Effector memory CD4-positive, alpha-beta T cell (primary cell): ENCODE measurements around the gene ABR.

Source experiments
- DNase-seq, 3 donors: peaks; one replicate each; pipeline ENCODE4 v3.0.0-alpha.2; 2020
- H3K27ac ChIP-seq: 2 replicates; pipeline ENCODE4 v1.7.0; 2013; ENCODE audit warnings: mild to moderate bottlenecking, low read length, moderate library complexity; ENCODE audit not compliant: insufficient read depth, poor library complexity, severe bottlenecking
- H3K27me3 ChIP-seq: replicated peaks from 2 replicates; pipeline ENCODE4 v1.7.0; 2013; ENCODE audit warnings: mild to moderate bottlenecking, low read length; ENCODE audit not compliant: insufficient read depth, control insufficient read depth, poor library complexity, severe bottlenecking
- H3K36me3 ChIP-seq: 2 replicates; pipeline ENCODE4 v1.7.0; 2013; ENCODE audit warnings: mild to moderate bottlenecking, low read length, moderate library complexity; ENCODE audit not compliant: control insufficient read depth, insufficient read depth
- H3K4me1 ChIP-seq: 2 replicates; pipeline ENCODE4 v1.7.0; 2013; ENCODE audit warnings: low read length, mild to moderate bottlenecking; ENCODE audit not compliant: control insufficient read depth, insufficient read depth, poor library complexity, severe bottlenecking
- H3K4me3 ChIP-seq: 2 replicates; pipeline ENCODE4 v1.7.0; 2013; ENCODE audit warnings: low read length, low read depth, mild to moderate bottlenecking; ENCODE audit not compliant: insufficient read depth, poor library complexity, severe bottlenecking
- H3K9me3 ChIP-seq: 2 replicates; pipeline ENCODE4 v1.7.0; 2013; ENCODE audit warnings: mild to moderate bottlenecking, low read length, moderate library complexity; ENCODE audit not compliant: control insufficient read depth

The ABR gene

GRCh38 chr17:1221209-1221608, 41.4 kb upstream of the ABR start:
- no peak overlapping the region for H3K27ac ChIP-seq
- DNase-seq: no peak
- H3K9me3 ChIP-seq: no peaks in the 10 kb centered on the region
- no peaks in the 10 kb centered on the region for H3K36me3 ChIP-seq
- H3K4me1 ChIP-seq: no peaks in the 10 kb centered on the region
- no peak overlapping the region for H3K4me3 ChIP-seq
- no peaks in the 10 kb centered on the region for H3K27me3 ChIP-seq

GRCh38 chr17:1220346-1220745, 40.6 kb upstream of the ABR start:
- no peaks in the 10 kb centered on the region for H3K4me1 ChIP-seq
- H3K4me3 ChIP-seq: no peak overlapping the region
- DNase-seq: no peak
- H3K27me3 ChIP-seq: no peaks in the 10 kb centered on the region
- no peaks in the 10 kb centered on the region for H3K36me3 ChIP-seq
- no peak overlapping the region for H3K27ac ChIP-seq
- no peaks in the 10 kb centered on the region for H3K9me3 ChIP-seq

GRCh38 chr17:1217089-1217385, 37.3 kb upstream of the ABR start:
- H3K4me1 ChIP-seq: no peaks in the 10 kb centered on the region
- no peak overlapping the region for H3K4me3 ChIP-seq
- no peak overlapping the region for H3K27ac ChIP-seq
- H3K27me3 ChIP-seq: no peaks in the 10 kb centered on the region
- no peak for DNase-seq
- H3K9me3 ChIP-seq: no peaks in the 10 kb centered on the region
- H3K36me3 ChIP-seq: no peaks in the 10 kb centered on the region

GRCh38 chr17:1216217-1217088, 36.7 kb upstream of the ABR start:
- no peak overlapping the region for H3K27ac ChIP-seq
- no peak overlapping the region for H3K4me3 ChIP-seq
- H3K4me1 ChIP-seq: no peaks in the 10 kb centered on the region
- no peaks in the 10 kb centered on the region for H3K36me3 ChIP-seq
- H3K27me3 ChIP-seq: no peaks in the 10 kb centered on the region
- H3K9me3 ChIP-seq: no peaks in the 10 kb centered on the region
- DNase-seq: no peak

- Histone ChIP-seq H3K4me1 (no peaks in the 10 kb centered on the region), H3K36me3 (no peaks in the 10 kb centered on the region), H3K9me3 (no peaks in the 10 kb centered on the region), H3K4me3 (no peak overlapping the region), H3K27me3 (no peaks in the 10 kb centered on the region), H3K27ac (no peak overlapping the region)
- DNase-seq: no peak
Observed at GRCh38 chr17:1212946-1213345, 33.2 kb upstream of the ABR start.

- no peaks in the 10 kb centered on the region for H3K27me3 ChIP-seq
- no peaks in the 10 kb centered on the region for H3K4me1 ChIP-seq
Observed at GRCh38 chr17:1211287-1211686, 31.5 kb upstream of the ABR start.

GRCh38 chr17:1208966-1209365, 29.2 kb upstream of the ABR start:
- no peaks in the 10 kb centered on the region for H3K27me3 ChIP-seq
- no peaks in the 10 kb centered on the region for H3K4me1 ChIP-seq
- no peak overlapping the region for H3K4me3 ChIP-seq

More at GRCh38 chr17:1211287-1211686, 31.5 kb upstream of the ABR start:
- Histone ChIP-seq H3K4me3 (no peak overlapping the region), H3K9me3 (no peaks in the 10 kb centered on the region), H3K27ac (no peak overlapping the region), H3K36me3 (no peaks in the 10 kb centered on the region)
- no peak for DNase-seq

GRCh38 chr17:1206026-1206777, 26.4 kb upstream of the ABR start:
- peaks cover 10% of the 10 kb centered on the region for H3K4me1 ChIP-seq
- no peaks in the 10 kb centered on the region for H3K36me3 ChIP-seq
- H3K9me3 ChIP-seq: no peaks in the 10 kb centered on the region
- no peak overlapping the region for H3K4me3 ChIP-seq
- DNase-seq: no peak
- no peaks in the 10 kb centered on the region for H3K27me3 ChIP-seq
- no peak overlapping the region for H3K27ac ChIP-seq

More at GRCh38 chr17:1208966-1209365, 29.2 kb upstream of the ABR start:
- Histone ChIP-seq H3K9me3 (no peaks in the 10 kb centered on the region), H3K36me3 (no peaks in the 10 kb centered on the region), H3K27ac (no peak overlapping the region)
- no peak for DNase-seq

GRCh38 chr17:1203967-1204291, 24.1 kb upstream of the ABR start:
- H3K36me3 ChIP-seq: no peaks in the 10 kb centered on the region
- H3K4me1 ChIP-seq: peaks cover 23% of the 10 kb centered on the region
- no peak overlapping the region for H3K4me3 ChIP-seq

More at GRCh38 chr17:1203967-1204291, 24.1 kb upstream of the ABR start:
- no peaks in the 10 kb centered on the region for H3K9me3 ChIP-seq
- no peak overlapping the region for H3K27ac ChIP-seq
- H3K27me3 ChIP-seq: no peaks in the 10 kb centered on the region
- no peak for DNase-seq
